Measurements from ENCODE around the gene TPCN1. TPM values are rescaled to one million over a fixed set of nuclear protein-coding genes. Genes with fewer than 3 reads are reported as not detected.

The TPCN1 gene
- total RNA-seq (ENCODE audit: insufficient read depth, low replicate concordance), result 9.1 TPM

- peak; percentile 100 for DNase-seq (ENCODE audit: low spot score)
These were observed at the start of gene TPCN1 for GRCh38 chr12:113221181-113221996. Gene TPCN1, plus strand, starts transcription at chr12:113221464. Its CDS starts 5,389 bp downstream, at chr12:113226853.

DNA sequence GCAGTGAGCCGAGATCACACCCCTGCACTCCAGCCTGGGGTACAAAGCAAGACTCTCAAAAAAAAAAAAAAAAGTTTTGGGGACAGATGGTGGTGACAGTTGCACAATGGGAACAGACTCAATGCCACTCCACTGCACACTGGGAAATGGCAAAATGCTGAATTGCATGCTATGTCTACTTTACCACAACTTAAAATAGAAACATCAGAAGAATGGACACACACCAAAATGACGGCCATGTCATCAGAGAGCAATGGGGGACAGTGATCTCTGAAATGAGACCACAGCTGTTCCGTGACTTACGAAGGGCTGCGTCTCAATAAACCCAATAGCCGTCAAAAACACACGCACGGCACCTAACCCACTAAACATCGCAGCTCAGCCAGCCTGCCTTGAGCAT, 49.7 kb upstream of the TPCN1 start:
- DNase-seq (ENCODE audit: low spot score), result no peak

DNA sequence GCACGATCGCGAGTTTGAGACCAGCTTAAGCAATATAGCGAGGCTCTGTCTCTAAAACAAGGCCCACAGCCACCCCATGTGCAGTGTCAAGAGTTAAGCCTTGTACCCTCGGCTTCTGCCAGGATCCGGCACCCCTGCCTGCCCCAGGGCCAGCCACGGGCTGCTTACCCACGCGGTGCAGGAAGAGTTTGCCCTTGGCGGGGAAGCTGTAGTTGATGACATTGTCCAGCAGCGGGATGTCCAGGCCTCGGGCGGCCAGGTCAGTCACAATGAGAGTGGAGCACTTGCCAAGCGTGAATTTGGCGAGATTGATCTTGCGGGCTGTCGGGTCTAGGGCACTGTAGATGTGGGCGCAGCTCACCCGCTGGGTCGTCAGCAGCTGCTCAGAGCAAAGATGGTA, 49.1 kb upstream of the TPCN1 start:
- DNase-seq (ENCODE audit: low spot score), result no peak

DNA sequence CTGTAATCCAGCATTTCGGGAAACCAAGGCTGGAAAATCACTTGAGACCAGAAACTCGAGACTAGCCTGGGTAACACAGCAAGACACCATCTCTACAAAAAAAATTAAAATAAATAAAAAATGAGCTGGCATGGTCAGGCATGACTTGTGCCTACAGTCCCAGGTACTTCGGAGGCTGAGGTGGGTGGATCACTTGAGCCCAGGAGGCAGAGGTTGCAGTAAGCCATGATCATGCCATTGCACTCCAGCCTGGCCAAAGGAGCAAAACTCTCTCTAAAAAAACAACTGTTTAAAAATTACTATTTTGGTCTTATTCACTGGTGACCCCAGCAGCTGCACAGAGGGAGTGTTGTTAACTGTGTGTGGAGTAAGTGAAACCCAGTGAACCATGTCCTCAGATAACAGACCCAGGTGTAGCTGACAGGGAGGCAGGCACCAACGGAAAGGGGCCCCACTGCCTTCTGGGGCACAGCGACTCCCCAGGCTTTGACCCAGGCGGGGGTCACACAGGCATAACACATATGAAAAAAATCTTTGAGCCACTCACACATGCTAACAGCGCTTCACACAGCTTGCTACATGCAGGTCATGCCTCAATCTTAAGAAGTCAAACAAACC, 48.1 kb upstream of the TPCN1 start:
- no peak for DNase-seq (ENCODE audit: low spot score)

DNA sequence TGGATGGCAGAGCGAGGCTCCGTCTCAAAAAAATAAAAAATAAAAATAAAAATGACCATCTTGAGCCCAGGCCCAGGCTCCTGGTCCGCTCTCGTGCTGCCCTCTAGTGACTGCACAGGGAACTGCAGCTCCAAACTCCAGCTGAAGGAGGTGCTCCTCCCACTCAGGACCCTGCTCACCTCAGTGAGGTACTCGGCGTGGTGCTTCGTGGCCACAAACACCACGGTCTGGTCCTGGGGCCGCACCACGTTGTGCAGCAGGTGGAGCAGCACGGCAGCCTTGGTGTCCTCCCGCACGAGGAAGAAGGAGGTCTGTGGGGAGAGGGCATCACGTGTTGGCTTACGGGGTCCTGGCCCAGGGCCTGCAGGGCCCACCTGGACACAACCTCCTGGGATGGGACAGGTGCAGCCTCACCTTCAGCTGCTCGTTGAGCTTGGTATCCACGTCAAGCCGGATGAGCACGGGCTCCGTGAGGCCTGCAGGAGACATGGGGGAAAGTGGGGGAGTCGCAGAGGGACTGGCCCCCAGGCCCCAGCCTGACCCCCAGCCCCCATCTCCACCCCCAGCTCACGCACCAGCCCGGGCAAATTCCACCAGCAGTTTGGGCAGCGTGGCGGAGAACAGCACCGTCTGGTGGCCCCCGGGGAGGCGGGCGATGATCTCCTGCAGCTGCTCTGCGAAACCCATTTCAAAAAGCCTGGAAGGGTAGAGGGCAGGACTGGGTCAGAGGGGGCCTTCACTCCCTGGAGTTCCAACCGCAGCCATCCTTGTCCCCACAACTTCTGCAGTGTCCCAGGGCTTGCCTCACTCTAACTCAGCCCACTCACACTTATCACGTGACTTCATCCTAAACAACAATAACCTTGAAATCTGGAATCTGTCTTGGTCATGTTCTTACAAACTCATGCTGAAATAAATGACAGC, 46.5 kb upstream of the TPCN1 start:
- DNase-seq (ENCODE audit: low spot score), result peak; percentile 63

DNA sequence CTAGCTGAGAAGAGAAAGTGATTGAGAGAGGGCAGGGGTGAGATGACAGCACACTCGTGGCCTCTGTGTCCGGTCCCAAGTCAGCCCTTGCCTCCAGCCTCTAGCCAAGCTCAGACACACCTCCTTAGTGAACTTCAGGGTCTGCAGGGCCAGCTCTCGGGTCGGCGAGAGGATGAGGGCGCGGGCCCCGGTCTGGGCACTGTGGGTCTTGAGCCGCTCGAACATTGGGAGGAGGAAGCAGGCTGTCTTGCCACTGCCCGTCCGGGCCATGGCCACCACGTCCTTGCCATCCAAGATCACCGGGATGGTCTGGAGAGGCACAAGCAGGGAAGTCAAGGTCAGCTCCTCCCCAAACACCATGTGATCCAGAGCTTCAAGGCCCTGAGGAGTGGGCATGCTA, 42.2 kb upstream of the TPCN1 start:
- DNase-seq (ENCODE audit: low spot score), result no peak

DNA sequence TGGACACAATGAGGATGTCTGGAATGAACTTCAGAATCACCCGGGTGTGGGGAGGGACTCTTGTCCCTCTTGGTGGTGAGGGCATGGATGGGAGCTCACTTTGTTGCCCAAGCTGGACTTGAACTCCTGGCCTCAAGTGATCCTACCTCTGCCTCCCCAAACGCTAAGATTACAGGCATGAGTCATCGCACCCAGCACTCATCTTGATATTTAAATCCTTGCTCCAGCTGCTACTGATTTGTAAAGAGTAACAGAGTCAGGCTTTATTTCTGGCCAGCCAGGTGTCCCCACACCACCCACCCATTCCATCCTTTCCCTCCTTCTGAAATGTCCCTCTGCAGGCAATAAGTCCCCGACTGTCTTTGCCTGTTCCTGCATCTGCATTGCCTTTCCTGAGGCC, 40.9 kb upstream of the TPCN1 start:
- no peak for DNase-seq (ENCODE audit: low spot score)

- DNase-seq (ENCODE audit: low spot score), result no peak
These were observed 39.3 kb upstream of the TPCN1 start for GRCh38 chr12:113181975-113182374.

- DNase-seq (ENCODE audit: low spot score), result no peak
These were observed 38.2 kb upstream of the TPCN1 start for GRCh38 chr12:113183030-113183589.

DNA sequence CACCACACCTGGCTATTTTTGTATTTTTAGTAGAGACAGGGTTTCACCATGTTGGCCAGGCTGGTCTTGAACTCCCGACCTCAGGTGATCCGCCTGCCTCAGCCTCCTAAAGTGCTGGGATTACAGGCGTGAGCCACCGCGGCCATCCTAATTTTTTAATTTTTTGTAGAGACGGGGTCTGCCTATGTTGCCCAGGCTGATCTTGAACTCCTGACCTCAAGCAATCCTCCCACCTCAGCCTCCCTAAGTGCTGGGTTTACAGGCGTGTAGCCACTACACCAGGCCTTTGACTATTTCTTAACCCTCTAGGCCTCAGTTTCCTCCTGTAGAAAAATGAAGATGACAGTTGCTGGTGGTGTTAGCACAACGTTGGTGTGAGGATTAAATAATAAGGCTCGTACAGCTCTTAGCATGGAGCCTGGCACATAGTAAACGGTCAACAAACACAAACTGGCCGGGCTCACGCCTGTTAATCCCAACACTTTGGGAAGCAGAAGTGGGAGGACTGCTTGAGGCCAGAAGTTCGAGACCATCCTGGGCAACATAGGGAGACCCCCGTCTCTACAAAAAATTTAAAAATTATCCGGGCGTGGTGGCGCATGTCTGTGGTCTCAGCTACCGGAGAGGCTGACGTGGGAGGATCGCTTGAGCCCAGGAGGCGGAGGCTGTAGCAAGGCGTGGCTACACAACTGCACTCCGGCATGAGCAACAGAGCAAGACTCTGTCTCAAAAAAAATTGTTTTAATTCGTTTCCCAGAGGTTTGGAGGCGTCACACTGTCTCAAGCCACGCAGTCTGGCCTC, 37.0 kb upstream of the TPCN1 start:
- no peak for DNase-seq (ENCODE audit: low spot score)

DNA sequence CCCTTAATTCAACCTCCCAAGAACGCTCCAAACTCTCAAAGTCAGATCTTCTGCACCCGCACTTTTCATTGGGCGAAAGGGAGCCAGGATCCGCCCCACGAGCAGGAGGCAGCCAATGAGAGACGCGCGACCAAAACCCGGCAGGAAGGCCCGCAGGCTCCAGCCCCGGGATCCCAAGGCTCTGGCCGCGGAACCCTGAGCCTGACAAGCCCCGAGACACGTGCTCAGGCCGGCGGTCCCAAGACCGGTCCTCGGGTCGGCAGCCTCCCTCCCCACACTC, 36.4 kb upstream of the TPCN1 start:
- DNase-seq (ENCODE audit: low spot score), result peak; percentile 96

GRCh38 chr12:113185180-113186032, 35.9 kb upstream of the TPCN1 start, which contains the start of the genes DDX54 and RITA1:
Gene DDX54, minus strand, starts transcription at chr12:113185478. Its CDS starts 27 bp downstream, at chr12:113185451.
Gene RITA1, plus strand, starts transcription at chr12:113185721. Its CDS starts 1,026 bp downstream, at chr12:113186747.
- DNase-seq (ENCODE audit: low spot score), result peak; percentile 80

DNA sequence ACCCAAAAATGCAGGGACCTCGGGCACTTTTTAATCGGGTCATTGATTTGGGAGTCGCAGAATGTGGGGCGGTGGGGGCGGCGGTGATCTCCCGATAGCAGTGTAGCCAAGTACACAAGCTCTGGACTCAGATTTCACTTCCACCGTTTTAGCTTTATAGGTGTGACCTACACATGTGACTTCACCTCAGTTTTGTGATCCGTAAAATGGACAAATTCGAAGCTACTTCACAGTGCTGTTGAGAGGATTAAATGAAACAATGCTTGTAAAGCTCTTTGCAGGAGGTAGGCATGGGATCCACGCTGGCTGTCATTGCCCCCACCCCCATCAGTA, 35.3 kb upstream of the TPCN1 start:
- no peak for DNase-seq (ENCODE audit: low spot score)

DNA sequence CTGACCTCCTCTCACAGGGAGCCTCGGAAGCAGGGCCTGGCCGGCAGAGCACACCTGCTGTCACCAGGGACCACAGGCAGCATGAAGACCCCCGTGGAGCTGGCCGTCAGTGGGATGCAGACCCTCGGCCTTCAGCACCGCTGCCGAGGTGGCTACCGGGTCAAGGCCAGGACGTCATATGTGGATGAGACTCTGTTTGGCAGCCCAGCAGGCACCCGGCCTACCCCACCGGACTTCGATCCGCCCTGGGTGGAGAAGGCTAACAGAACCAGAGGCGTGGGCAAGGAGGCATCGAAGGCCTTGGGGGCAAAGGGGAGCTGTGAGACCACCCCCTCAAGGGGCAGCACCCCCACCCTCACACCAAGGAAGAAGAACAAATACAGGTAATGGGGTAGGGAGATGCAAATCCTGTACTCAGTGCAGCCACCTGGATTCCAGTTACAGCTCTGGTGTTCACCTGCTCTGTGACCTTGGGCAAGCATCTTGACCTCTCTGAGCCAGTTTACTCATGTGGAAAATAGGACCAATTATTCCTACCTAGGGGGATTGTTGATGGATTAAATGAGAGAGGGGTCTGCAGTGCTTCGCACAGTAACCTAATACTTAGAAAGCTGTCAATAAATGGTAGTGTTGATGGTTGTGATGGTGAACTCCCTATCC, 34.5 kb upstream of the TPCN1 start:
- DNase-seq (ENCODE audit: low spot score), result no peak

DNA sequence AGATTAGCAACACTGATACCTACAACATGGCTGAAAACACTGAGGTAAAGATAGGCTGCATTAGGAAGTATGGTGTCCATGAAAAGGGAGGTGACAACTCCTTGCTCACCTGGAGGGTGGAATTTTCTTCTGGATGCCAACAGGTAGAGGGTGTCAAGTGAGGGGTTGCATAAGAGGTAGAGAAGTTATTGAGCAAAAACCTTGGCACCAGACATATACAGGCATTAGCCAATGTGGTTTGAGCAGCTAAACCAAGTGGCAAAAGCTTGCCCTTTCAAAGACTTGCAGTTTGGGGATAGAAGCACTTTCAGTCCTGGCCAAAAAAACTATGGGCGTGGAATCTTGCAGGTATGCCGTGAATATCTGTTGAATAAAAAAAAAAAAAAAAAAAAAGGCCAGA, 31.9 kb upstream of the TPCN1 start:
- DNase-seq (ENCODE audit: low spot score), result no peak

GRCh38 chr12:113190761-113191160, 30.5 kb upstream of the TPCN1 start:
- DNase-seq (ENCODE audit: low spot score), result peak; percentile 24

- DNase-seq (ENCODE audit: low spot score), result no peak
These were observed 30.0 kb upstream of the TPCN1 start for GRCh38 chr12:113191227-113191626.

DNA sequence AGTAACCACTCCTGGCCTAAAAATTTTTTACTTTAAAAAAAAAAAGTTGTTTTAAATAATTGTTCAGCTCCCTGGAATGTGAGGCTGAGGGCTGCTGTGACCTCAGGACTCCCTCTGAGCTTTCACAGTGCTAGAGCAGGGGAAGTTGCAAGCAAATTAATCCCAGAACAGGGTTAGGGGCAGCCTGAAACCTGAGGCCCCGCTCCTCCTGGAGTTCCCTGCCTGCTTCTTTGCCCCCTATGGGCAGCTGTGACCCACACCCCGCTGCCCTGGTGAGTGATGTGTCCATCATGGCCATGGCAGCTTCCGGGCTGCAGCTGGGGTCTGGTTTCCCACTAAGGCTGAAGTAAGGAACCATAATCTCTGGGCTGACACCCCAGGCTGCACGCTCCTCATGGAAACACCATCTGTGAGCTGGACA, 26.3 kb upstream of the TPCN1 start:
- DNase-seq (ENCODE audit: low spot score), result no peak

- no peak for DNase-seq (ENCODE audit: low spot score)
These were observed 25.7 kb upstream of the TPCN1 start for GRCh38 chr12:113195598-113195997.

- DNase-seq (ENCODE audit: low spot score), result no peak
These were observed 24.7 kb upstream of the TPCN1 start for GRCh38 chr12:113196582-113196981.

All from umbilical cord (tissue), 2 donors.